Right renal pelvis (tissue), 4 donors: ENCODE data around the gene CYP4V2. TPM values are rescaled to one million over a fixed set of nuclear protein-coding genes. Genes with fewer than 3 reads are reported as not detected.

ENCODE experiments used
- polyA plus RNA-seq, 4 donors: library from polyadenylated mRNA; unstranded; fragments of 120-200 nt; gene quantifications; one replicate each; pipeline ENCODE4 v1.2.1, GENCODE V29; 2013; ENCODE audit not compliant: insufficient read length in 4 of 4

Gene CYP4V2
- polyA plus RNA-seq, 4 donors, result 11.9 to 33.5 (median 23.8) TPM

Other genes with a start within 250 kb of the CYP4V2 start
- 10 to 100 TPM; 11.2 to 17.3 (median 16.7) TPM for gene TLR3, start 122.4 kb upstream of the CYP4V2 start, polyA plus RNA-seq
- 10 to 100 TPM; 51.5 to 63.5 (median 53.9) TPM for gene FAM149A, start 86.9 kb upstream of the CYP4V2 start, polyA plus RNA-seq
- 1 to 10 TPM; 1.1 to 2.3 (median 1.7) TPM for gene KLKB1, start 35.9 kb downstream of the CYP4V2 start, polyA plus RNA-seq
- 1 to 10 TPM; 2.0 to 2.9 (median 2.8) TPM for gene F11, start 74.6 kb downstream of the CYP4V2 start, polyA plus RNA-seq